Stimulated activated CD4-positive, alpha-beta T cell treated with anti-CD3 and anti-CD28 coated beads, Interleukin-1b, Interleukin-23, amount 100 ng/mL, for 48 hours (primary cell): ENCODE measurements around the gene AZGP1.
"Not testable (repeated sequence)": the region's sequence is repeated elsewhere in the genome, so short reads cannot be mapped to it uniquely, and the experiment has no call there.

Source experiments
- DNase-seq: peaks from one replicate; pipeline ENCODE4 v3.0.0-alpha.2; 2020

The AZGP1 gene

GRCh38 chr7:99996755-99997544 lies 21.1 kb upstream of the AZGP1 start:
- no peak for DNase-seq

- DNase-seq = no peak
Observed at GRCh38 chr7:99994819-99995218, 19.0 kb upstream of the AZGP1 start.

- no peak for DNase-seq
Observed at GRCh38 chr7:99992330-99993038, 16.7 kb upstream of the AZGP1 start.

GRCh38 chr7:99991543-99991942 lies 15.7 kb upstream of the AZGP1 start:
- DNase-seq = not testable (repeated sequence)

- DNase-seq = no peak
Observed at GRCh38 chr7:99990460-99990852, 14.6 kb upstream of the AZGP1 start.

GRCh38 chr7:99987846-99988245 lies 12.0 kb upstream of the AZGP1 start:
- DNase-seq = no peak

GRCh38 chr7:99987306-99987705 lies 11.5 kb upstream of the AZGP1 start:
- not testable (repeated sequence) for DNase-seq

GRCh38 chr7:99984593-99984992 lies 8.8 kb upstream of the AZGP1 start:
- no peak for DNase-seq

- not testable (repeated sequence) for DNase-seq
Observed at GRCh38 chr7:99981066-99981465, 5.2 kb upstream of the AZGP1 start.

GRCh38 chr7:99980448-99980872 lies 4.6 kb upstream of the AZGP1 start:
- DNase-seq = not testable (repeated sequence)

- peak; percentile 50 for DNase-seq
Observed at GRCh38 chr7:99979814-99980225, 4.0 kb upstream of the AZGP1 start.

GRCh38 chr7:99976626-99977025 lies 795 bp upstream of the AZGP1 start:
- no peak for DNase-seq

- no peak for DNase-seq
Observed at GRCh38 chr7:99974681-99975080, 1.1 kb downstream of the AZGP1 start.

GRCh38 chr7:99973817-99974216 lies 2.0 kb downstream of the AZGP1 start:
- not testable (repeated sequence) for DNase-seq

- no peak for DNase-seq
Observed at GRCh38 chr7:99971242-99971641, 4.6 kb downstream of the AZGP1 start.

- not testable (repeated sequence) for DNase-seq
Observed at GRCh38 chr7:99969813-99970212, 6.0 kb downstream of the AZGP1 start.

GRCh38 chr7:99969298-99969697 lies 6.5 kb downstream of the AZGP1 start:
- DNase-seq = no peak

GRCh38 chr7:99958564-99959227 lies 17.1 kb downstream of the AZGP1 start:
- DNase-seq = no peak

- DNase-seq = no peak
Observed at GRCh38 chr7:99955247-99955646, 20.6 kb downstream of the AZGP1 start.

- DNase-seq = not testable (repeated sequence)
Observed at GRCh38 chr7:99954643-99955042, 21.2 kb downstream of the AZGP1 start.

- DNase-seq = peak; percentile 29
Observed at GRCh38 chr7:99953649-99954048, 22.2 kb downstream of the AZGP1 start.

GRCh38 chr7:99952649-99953048 lies 23.2 kb downstream of the AZGP1 start:
- DNase-seq = not testable (repeated sequence)

GRCh38 chr7:99950819-99951218 lies 25.0 kb downstream of the AZGP1 start:
- not testable (repeated sequence) for DNase-seq
